ENCODE results near the gene IL1RAPL2.

DNA sequence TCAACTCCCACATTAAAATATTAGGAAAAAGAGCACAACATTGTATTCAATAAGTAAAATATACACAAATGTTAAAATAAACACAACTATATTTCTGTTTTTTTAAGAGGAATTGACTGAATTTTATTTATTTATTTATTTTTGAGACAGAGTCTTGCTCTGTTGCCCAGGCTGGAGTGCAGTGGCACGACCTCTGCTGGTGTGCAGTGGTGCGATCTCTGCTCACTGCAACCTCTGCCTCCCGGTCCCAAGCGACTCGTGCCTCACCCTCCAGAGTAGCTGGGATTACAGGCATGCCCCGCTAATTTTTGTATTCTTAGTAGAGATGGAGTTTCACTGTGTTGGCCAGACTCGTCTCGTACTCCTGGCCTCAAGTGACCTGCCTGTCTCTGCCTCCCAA lies 623.1 kb downstream of the IL1RAPL2 start:
- TF ChIP-seq CTCF (IDR thresholded peaks at IDR 0.05) (no peak), POLR2A (IDR thresholded peaks at IDR 0.05) (no peak)
